ENCODE results near the gene IGSF9.

The IGSF9 gene

GRCh38 chr1:159970932-159971342 is 25.5 kb upstream of the IGSF9 start:
- H2AFZ ChIP-seq (ENCODE audit: low read depth, low read length, severe bottlenecking): no peak overlapping the region
- H3K9me3 ChIP-seq (ENCODE audit: insufficient read depth, low read length): no peaks in the 10 kb centered on the region
- no peaks in the 10 kb centered on the region for H4K20me1 ChIP-seq (ENCODE audit: low read depth, low read length)
- no peak overlapping the region for H3K4me2 ChIP-seq (ENCODE audit: low read depth, low read length, poor library complexity, severe bottlenecking)
- no peak overlapping the region for H3K27ac ChIP-seq (ENCODE audit: low read depth, low read length)
- H3K27me3 ChIP-seq (ENCODE audit: low read length): no peaks in the 10 kb centered on the region
- no peaks in the 10 kb centered on the region for H3K9me2 ChIP-seq (replicated peaks; ENCODE audit: insufficient read depth, low read length)
- H3K9ac ChIP-seq (ENCODE audit: low read length): no peak overlapping the region
- H3F3A ChIP-seq (ENCODE audit: insufficient read depth): no peaks in the 10 kb centered on the region
- no peaks in the 10 kb centered on the region for H3K79me2 ChIP-seq (ENCODE audit: insufficient read depth, low read length)
- no peak for TF ChIP-seq EZH2phosphoT487 (conservative IDR thresholded peaks at IDR 0.05; ENCODE audit: low read length)
- TF ChIP-seq CTCF (IDR thresholded peaks at IDR 0.05; ENCODE audit: insufficient read depth, low read length, poor library complexity, severe bottlenecking): no peak
- no peak overlapping the region for H3K4me3 ChIP-seq (ENCODE audit: insufficient read depth, low read length, poor library complexity, severe bottlenecking)
- no peaks in the 10 kb centered on the region for H3K36me3 ChIP-seq (ENCODE audit: low read length)

GRCh38 chr1:159968901-159969300 is 23.5 kb upstream of the IGSF9 start:
- no peaks in the 10 kb centered on the region for H4K20me1 ChIP-seq (ENCODE audit: low read depth, low read length)
- H3F3A ChIP-seq (ENCODE audit: insufficient read depth): no peaks in the 10 kb centered on the region
- no peaks in the 10 kb centered on the region for H3K79me2 ChIP-seq (ENCODE audit: insufficient read depth, low read length)
- TF ChIP-seq CTCF (IDR thresholded peaks at IDR 0.05; ENCODE audit: insufficient read depth, low read length, poor library complexity, severe bottlenecking) (no peak), EZH2phosphoT487 (conservative IDR thresholded peaks at IDR 0.05; ENCODE audit: low read length) (no peak)
- no peak overlapping the region for H3K4me3 ChIP-seq (ENCODE audit: insufficient read depth, low read length, poor library complexity, severe bottlenecking)
- H3K27ac ChIP-seq (ENCODE audit: low read depth, low read length): no peak overlapping the region
- H3K9ac ChIP-seq (ENCODE audit: low read length): no peak overlapping the region
- no peaks in the 10 kb centered on the region for H3K9me3 ChIP-seq (ENCODE audit: insufficient read depth, low read length)
- no peaks in the 10 kb centered on the region for H3K36me3 ChIP-seq (ENCODE audit: low read length)
- no peaks in the 10 kb centered on the region for H3K27me3 ChIP-seq (ENCODE audit: low read length)
- no peak overlapping the region for H2AFZ ChIP-seq (ENCODE audit: low read depth, low read length, severe bottlenecking)
- no peaks in the 10 kb centered on the region for H3K9me2 ChIP-seq (replicated peaks; ENCODE audit: insufficient read depth, low read length)
- H3K4me2 ChIP-seq (ENCODE audit: low read depth, low read length, poor library complexity, severe bottlenecking): no peak overlapping the region

DNA sequence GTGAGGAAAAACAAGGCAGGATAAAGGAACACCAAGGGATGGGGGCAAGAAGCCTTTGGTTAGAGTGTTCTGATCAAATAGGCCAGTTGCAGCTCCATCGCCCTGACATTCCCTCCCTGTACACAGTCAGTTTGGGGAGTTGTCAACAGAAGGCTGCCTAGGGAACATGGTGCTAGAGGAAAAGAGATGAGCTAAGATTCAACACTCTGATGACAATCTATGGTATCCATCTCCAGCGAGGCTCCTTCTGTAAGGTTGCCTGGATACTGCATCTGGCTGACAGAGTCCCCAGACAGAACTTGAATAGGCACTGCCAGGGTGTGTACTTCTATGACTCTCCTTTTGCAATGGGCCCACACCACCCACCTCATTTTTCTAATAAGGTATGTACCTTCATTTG is 19.9 kb upstream of the IGSF9 start:
- Histone ChIP-seq H4K20me1 (ENCODE audit: low read depth, low read length) (no peaks in the 10 kb centered on the region), H3K4me3 (ENCODE audit: insufficient read depth, low read length, poor library complexity, severe bottlenecking) (no peak overlapping the region), H3K9ac (ENCODE audit: low read length) (no peak overlapping the region), H3K36me3 (ENCODE audit: low read length) (no peaks in the 10 kb centered on the region), H3F3A (ENCODE audit: insufficient read depth) (no peaks in the 10 kb centered on the region), H3K79me2 (ENCODE audit: insufficient read depth, low read length) (no peaks in the 10 kb centered on the region), H3K27ac (ENCODE audit: low read depth, low read length) (no peak overlapping the region), H2AFZ (ENCODE audit: low read depth, low read length, severe bottlenecking) (no peak overlapping the region), H3K27me3 (ENCODE audit: low read length) (no peaks in the 10 kb centered on the region), H3K9me3 (ENCODE audit: insufficient read depth, low read length) (no peaks in the 10 kb centered on the region), H3K9me2 (replicated peaks; ENCODE audit: insufficient read depth, low read length) (no peaks in the 10 kb centered on the region), H3K4me2 (ENCODE audit: low read depth, low read length, poor library complexity, severe bottlenecking) (no peak overlapping the region)
- no peak for TF ChIP-seq EZH2phosphoT487 (conservative IDR thresholded peaks at IDR 0.05; ENCODE audit: low read length)
- no peak for TF ChIP-seq CTCF (IDR thresholded peaks at IDR 0.05; ENCODE audit: insufficient read depth, low read length, poor library complexity, severe bottlenecking)

Data from SU-DHL-6 (cell line).